ENCODE data around the gene EPHB2.

DNA sequence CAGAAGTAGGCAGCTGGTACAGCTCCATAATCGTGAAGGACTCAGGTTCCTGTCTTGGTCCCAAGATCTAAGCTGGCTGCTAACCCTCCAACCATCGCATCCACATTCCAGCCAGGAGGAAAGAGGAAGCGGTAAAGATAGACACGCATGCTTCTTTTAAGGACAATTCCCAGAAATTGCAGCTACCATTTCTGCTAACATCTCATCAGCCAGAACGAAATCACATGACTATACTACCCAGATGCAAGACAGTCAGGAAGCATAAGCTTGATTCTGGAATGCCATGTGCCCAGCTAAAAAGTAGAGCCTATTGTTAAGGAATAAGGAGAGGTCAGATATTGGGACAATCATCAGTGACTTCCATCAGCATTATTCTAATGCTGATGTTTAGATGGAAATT is 110.4 kb downstream of the EPHB2 start:
- TF ChIP-seq, protein P1, sequence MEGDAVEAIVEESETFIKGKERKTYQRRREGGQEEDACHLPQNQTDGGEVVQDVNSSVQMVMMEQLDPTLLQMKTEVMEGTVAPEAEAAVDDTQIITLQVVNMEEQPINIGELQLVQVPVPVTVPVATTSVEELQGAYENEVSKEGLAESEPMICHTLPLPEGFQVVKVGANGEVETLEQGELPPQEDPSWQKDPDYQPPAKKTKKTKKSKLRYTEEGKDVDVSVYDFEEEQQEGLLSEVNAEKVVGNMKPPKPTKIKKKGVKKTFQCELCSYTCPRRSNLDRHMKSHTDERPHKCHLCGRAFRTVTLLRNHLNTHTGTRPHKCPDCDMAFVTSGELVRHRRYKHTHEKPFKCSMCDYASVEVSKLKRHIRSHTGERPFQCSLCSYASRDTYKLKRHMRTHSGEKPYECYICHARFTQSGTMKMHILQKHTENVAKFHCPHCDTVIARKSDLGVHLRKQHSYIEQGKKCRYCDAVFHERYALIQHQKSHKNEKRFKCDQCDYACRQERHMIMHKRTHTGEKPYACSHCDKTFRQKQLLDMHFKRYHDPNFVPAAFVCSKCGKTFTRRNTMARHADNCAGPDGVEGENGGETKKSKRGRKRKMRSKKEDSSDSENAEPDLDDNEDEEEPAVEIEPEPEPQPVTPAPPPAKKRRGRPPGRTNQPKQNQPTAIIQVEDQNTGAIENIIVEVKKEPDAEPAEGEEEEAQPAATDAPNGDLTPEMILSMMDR (IDR thresholded peaks at IDR 0.05; ENCODE audit: low read length): no peak
- TF ChIP-seq EZH2phosphoT487 (IDR thresholded peaks at IDR 0.05; ENCODE audit: low read length): no peak

All from MM.1S (cell line).